ENCODE results near the gene CALML4.
"Not testable (repeated sequence)": the region's sequence is repeated elsewhere in the genome, so short reads cannot be mapped to it uniquely, and the experiment has no call there.

The CALML4 gene

DNA sequence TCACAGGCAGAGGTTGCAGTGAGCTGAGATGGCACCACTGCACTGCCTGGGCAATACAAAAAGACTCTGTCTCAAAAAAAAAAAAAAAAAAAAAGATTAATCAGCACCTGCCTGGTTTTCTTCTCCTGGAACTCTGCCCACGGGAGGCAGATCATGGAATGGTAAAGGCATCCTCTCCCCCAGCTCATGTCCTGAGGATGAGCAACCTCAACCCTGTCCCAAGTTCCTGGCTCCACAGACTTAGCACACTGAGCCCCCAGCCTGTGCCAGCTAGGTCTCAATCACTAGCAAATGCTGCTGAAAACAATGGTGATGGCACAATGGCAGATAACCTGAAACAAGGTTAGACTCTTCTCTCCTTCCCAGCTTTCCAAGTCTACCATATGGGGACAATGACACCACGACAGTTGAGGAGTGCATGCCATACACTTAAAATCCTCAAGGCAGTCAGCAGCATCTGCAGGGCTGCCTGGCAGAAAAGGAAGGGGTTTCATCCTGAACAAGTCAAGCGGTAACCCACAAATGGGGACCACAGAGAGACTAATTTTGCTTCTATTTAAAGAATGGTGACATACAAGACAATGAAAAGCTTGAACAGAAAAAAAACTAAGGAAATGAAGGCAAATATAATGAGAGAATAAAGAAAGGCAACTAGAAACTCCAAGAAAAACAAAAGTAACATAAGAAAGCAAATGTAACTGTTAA is 19.6 kb upstream of the CALML4 start:
- no peak for DNase-seq (ENCODE audit: low read depth)

DNA sequence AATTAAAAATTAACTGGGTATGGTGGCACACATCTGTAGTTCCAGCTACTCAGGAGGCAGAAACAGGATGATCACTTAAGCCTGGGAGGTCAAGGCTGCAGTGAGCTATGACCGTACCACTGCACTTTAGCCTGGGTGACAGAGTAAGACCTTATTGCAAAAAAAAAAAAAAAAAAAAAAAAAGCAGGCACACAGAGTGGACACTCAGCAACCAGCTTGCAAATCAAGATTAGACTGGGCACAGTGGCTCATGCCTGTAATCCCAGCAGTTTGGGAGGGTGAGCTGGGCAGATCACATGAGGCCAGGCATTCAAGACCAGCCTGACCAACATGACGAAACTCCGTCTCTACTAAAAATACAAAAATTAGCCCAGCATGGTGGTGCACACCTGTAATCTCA is 19.0 kb upstream of the CALML4 start:
- no peak for DNase-seq (ENCODE audit: low read depth)

DNA sequence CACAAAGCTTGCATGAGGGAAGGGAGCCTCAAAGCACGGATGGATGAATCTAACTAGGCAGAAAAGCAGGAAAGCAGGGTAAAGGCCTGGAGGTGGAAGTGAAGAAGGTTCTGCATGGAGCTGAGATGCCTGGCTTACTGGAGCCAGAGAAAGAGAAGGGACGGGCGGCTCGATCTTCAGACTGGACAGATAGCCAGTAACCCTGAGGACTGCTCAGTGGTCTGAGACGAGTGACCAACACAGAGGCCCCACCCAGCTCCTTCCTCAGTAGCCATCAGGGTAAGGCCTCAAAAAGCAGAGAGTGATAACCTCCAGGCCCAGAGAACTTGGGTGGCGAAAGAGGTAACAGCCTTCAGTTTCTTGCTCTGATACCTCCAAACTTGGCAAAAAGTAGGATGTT is 18.0 kb upstream of the CALML4 start:
- no peak for DNase-seq (ENCODE audit: low read depth)

DNA sequence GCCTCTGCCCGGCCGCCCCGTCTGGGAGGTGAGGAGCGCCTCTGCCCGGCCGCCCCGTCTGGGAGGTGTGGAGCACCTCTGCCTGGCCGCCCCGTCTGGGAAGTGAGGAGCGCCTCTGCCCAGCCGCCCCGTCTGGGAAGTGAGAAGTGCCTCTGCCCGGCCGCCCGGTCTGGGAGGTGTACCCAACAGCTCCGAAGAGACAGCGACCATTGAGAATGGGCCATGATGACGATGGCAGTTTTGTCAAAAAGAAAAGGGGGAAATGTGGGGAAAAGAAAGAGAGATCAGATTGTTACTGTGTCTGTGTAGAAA is 17.3 kb upstream of the CALML4 start:
- not testable (repeated sequence) for DNase-seq (ENCODE audit: low read depth)

DNA sequence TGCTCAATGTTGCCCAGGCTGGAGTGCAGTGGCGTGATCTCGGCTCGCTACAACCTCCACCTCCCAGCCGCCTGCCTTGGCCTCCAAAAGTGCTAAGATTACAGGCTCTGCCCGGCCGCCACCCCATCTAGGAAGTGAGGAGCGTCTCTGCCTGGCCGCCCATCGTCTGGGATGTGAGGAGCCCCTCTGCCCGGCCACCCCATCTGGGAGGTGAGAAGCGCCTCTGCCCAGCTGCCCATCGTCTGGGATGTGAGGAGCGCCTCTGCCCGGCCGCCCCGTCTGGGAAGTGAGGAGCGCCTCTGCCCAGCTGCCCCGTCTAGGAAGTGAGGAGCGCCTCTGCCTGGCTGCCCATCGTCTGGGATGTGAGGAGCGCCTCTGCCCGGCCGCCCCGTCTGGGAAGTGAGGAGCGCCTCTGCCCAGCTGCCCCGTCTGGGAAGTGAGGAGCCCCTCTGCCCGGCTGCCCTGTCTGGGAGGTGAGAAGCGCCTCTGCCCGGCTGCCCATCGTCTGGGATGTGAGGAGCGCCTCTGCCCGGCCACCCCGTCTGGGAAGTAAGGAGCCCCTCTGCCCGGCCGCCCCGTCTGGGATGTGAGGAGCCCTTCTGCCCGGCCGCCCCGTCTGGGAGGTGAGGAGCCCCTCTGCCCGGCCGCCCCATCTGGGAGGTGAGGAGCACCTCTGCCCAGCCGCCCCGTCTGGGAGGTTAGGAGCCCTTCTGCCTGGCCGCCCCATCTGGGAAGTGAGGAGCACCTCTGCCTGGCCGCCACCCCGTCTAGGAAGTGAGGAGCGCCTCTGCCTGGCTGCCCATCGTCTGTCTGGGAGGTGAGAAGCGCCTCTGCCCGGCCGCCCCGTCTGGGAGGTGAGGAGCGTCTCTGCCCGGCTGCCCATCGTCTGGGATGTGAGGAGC is 16.6 kb upstream of the CALML4 start:
- DNase-seq (ENCODE audit: low read depth): not testable (repeated sequence)

DNA sequence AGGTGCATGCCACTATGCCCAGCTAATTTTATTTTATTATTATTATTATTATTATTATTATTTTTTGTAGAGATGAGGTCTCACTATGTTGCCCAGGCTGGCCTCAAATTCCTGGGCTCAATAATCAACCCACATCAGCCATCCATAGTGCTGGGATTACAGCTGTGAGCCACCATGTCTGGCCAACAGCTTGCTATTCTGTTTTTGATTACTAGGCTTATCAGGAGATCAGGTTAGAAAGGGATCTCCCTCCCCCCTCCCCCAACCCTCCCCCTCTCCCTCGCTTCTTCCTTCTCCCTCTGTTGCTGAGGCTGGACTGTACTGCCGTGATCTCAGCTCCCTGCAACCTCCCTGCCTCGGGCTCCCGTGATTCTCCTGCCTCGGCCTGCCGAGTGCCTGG is 15.8 kb upstream of the CALML4 start:
- DNase-seq (ENCODE audit: low read depth): no peak

DNA sequence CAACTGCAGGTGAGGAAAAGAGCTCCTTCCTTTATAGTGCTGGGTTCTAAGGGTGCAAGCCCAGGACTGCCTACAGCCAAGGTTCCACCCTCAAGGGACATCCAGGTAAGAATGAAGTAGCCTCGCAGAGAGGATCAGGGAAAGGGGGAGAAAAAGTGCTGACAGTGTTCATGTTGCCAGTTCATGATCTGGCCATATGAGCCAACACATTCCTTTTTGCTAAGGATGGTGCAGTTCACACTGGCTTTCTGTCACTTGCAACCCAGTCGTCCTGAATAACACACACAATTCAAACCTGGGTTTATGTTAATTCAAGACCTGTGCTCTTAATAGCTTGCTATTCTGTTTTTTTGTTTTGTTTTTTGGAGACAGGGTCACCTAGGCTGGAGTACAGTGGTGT is 15.4 kb upstream of the CALML4 start:
- no peak for DNase-seq (ENCODE audit: low read depth)

DNA sequence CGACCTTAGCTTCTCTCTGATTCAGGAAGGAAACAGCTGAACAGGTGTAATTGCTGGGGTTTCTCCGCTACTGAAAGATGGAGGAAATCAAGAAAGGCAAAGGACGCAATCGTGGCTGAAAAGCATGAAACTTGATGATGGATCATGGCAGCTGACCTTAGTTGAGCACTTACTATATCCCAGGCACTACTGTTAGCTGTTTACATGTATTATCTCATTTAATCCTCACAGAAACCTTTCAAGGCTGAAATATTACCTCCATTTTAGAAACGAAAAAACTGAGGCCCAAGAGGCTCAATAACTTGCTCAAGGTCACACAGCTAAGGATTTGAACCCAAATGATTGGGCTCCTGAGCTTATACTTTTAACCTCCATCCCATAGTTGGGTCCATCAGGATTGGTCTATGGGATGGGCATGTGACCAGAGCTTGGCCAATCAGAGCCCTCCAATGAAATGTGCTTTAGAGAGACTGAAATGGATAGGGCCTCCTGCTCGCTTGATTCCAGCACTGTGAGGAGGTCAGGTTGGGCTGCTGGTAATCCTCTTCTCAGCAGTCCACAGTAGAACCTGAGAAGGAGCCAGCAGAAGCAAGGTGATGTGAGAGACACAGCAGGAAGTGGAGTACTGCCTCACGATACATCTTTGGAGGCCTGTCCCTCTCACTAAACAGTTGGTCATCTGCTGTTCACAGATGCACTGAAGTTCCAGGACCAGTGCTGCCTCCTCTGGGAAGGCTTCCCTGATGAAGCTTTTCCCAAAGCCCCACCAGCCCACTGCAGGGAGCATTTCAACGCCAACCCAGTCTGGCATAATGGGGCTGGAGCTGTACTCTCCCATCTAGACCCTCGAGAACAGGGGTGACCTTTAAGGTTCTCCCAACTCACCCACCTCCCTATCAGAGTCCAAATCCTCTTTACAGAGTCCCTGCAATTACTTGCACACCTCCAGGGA is 14.0 kb upstream of the CALML4 start:
- DNase-seq (ENCODE audit: low read depth): no peak

DNA sequence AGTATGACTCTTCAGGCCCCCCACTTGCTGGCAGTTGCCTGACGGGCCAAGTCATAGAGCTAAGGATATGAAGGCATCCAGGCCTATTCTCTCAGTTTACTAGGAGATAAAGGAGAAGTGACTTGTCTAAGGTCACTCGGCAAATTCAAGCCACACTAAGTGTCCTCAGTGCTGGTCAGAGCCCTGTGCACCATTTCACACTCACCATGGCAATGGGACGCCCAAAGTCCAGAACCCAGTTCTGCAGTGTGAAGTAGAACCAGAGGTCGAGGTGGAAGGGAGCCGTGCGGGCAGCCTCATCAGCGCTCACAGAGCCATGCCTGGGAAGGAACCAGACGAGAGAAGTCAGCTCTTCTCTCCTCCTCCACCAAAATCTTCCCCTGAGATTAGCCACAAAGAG is 13.2 kb upstream of the CALML4 start:
- no peak for DNase-seq (ENCODE audit: low read depth)

DNA sequence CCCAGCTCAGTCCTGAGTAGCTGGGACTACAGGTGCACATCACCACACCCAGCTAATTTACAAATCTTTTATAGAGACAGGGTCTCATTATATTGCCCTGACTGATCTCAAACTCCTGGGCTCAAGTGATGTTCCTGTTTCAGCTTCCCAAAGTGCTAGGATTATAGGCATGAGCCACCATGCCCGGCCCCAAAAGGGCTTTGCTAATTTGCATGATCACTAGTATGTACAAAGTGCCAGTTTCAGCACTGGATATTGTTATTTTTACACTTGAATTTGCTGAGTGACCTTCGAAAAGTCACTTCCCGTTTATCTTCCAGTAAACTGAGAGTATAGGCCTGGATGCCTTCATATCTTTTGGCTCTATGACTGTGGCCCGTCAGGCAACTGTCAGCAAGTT is 12.2 kb upstream of the CALML4 start:
- no peak for DNase-seq (ENCODE audit: low read depth)

DNA sequence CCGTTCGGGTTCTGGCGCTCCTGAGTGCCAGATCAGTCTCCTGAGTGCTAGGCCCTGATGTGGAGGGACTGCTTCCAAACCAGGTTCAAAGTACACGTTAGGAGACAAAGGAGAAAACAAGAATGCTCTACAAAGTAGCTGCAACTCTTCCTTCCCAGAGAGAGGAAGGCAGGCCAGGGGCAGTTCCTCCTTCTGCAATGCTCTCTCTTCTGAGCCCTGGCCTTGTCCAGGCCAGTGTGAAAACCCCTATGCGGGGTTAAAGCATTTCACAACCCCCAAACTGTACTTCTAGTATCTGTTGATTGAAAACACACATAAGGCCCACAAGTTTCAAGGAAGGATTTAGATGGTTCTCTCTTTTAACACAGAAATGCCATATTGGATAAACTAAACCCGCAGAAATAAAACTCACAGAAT is 9.7 kb upstream of the CALML4 start:
- no peak for DNase-seq (ENCODE audit: low read depth)

DNA sequence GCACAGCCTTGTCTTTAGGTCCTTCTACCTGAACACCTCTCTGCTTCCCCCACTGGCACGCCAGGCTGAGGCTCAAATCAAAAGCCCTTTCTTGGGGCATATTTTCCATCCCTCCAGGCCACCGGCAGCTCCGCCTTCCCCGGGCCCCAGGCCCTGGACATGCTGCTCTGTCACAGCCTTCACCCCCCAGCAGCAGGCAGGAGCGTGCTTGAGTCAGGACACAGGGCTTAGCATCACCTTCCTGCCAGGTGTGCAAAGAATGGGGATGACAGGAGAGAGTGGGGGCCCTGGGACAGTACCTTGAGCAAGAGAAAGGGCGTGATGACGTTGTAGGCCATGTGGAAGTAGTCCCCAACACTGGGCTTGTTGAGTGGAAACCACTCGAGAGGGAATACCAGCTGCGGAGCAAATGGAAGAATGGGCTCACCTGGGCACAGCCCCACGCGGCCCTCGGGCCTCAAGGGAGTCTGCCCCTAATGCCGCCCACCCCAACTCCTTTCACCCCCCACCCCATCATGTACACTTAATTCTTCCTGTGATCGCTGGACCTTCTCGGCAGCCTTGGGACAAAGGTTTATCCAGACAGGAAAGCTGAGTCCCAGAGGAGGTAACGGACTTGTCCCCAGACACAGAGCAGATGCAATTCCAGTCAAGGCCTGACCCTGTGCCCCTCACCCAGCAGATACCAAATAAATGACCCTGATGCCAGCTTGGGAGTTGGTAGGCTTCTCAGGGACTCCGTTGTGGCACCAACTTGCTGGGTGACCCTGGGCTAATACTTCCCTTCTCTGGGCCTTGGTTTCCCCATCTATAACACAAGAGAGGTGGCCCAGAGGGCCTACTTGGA is 9.1 kb upstream of the CALML4 start:
- no peak for DNase-seq (ENCODE audit: low read depth)

DNA sequence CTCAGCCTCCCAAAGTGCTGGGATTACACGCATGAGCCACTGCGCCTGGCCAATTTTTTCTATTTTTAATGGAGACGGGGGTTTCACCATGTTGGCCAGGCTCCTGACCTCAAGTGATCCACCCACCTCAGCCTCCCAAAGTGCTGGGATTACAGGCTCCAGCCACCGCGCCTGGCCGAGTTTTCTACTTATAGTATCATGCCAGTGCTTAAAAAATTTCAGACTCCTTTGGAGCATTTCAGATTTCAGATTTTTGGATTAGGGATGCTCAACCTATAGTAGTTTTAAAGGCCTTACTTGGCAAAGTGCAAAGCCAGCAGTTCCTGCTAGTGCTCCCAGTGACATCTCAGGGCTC is 8.3 kb upstream of the CALML4 start:
- not testable (repeated sequence) for DNase-seq (ENCODE audit: low read depth)

DNA sequence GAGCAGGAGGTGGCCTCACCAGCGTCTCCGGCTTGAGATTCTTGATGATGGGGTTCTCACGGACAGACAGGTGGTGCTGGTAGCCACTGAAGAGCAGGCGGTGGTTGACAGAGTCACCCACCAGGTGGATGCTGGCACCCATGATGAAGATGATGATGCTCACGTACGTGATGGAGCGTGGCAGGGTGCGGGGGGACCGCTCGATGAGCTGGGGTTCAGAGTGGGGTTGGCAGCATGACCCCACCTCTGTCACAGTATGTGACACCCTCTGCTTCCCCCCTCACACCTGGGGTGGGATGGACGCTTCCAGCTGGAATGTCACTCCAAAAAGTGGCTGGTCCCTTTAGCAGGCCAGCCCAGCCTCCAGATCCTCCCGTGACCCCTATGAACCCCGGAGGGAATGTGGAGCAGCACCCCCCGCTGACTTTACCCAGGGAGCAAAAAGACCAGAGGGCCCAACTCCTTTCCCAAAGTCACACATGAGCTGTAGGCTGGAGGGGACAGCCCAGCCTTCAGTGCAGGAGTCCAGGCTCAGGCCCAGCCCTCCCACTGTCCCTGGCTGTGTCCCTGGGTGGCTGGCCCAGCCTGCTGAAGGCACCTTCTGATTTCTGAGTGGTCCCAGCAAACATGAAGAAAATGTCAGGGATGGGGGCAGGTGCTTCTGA is 6.7 kb upstream of the CALML4 start:
- no peak for DNase-seq (ENCODE audit: low read depth)

DNA sequence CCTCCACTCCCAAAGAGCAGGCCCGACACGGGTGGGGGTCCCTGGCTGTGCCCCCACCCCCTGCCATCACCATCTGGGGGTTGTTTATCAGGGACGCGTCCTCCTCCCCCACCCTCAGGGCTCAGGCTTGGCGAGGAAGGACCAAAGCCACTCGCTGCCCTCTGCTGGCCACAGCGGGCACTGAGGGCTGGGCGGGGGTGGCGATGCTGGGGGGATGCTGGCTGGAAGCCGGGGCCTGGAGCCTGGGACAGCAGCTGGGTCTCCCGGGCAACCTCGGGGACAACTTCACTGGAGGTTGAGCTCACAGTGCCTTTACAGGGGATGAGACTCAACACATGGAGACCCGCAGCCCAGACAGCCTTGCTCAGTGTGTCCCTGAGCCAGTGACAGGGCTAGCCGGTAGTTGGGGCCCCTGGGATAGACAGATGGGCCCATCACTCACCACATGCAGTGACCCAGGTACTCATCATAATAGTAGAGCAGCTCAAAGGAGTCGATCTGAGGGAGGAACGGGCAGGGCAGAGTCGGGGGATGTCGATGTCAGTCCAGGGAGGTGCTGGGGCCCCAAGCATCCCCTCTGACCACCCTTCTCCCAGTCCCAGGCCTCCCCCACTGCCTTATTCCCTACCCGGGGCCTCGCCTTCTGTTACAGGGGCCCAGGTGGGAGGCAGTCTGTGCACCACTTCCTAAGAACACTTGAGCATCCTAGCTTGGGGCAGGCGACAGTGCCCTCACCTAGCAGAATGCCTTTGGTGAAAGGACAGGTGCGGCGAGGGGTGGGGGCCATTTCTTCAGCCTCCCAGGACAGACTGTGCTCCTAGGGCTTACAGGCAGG is 5.9 kb upstream of the CALML4 start:
- no peak for DNase-seq (ENCODE audit: low read depth)

DNA sequence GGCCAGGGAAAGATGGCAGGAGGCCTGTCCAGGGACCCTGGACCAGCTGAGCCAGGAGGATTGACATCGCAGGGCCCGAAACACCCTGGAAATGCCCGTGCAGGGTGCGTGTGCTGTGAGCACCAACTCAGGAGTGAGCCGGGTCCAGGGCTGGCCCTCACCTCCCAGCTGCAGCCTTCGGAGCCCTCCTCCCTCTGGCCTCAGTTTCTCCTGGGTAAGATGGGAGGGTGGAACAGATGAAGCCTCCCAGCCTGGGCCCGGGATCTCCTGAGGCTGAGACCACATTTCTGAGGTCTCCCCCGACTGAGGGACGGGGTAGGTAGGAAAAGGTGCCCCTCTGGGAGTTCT is 5.3 kb upstream of the CALML4 start:
- no peak for DNase-seq (ENCODE audit: low read depth)

DNA sequence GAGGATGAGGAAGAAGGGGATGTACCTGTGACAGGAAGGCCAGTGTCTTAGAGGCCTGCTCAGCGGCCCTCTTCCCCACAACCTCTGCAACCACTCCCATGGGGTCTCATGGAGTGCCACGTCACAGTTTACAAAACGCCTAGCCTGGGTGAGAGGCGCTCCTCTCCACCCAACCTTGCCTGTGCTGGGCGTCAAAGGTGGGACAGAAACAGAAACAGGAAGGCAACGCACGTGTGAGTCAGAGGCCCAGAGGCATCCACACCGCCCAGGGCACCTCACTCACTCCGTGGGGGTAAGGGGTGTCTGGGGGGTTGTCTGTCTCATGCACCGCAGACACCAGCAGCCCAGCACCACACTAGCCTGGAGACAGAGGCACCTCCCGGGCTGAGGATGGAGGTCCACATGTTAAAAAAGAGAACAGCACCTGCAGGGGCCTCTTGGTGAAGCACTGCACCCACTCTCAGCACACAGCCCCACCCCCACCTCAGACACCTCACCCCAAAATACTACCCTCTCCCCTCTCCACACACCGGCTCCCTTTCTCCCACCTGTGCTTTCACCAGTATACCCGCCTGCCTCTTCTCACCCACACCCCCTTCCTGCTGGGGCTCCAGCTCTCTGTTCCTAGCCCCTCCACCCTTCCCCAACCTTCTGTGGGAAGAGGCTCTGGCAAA is 4.7 kb upstream of the CALML4 start:
- DNase-seq (ENCODE audit: low read depth): no peak

DNA sequence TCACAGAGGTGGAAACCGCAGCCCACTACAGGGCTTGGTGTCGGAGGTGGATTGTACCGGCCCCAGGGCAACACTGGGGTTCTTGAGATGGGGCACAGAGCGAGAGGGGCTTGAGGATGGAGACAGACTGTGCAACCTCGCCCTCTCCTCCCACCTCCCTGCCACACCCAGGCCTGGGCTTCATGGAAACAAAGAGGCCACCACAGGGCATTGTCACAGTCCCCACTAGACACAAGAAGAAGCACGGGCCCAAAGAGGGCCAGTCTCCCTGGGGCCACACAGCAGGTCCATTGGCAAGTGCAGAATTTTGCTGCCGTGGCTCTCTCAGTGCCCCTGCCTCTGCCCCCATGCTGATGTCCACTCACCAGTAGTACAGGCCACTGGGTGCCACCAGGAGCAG is 4.1 kb upstream of the CALML4 start:
- no peak for DNase-seq (ENCODE audit: low read depth)

DNA sequence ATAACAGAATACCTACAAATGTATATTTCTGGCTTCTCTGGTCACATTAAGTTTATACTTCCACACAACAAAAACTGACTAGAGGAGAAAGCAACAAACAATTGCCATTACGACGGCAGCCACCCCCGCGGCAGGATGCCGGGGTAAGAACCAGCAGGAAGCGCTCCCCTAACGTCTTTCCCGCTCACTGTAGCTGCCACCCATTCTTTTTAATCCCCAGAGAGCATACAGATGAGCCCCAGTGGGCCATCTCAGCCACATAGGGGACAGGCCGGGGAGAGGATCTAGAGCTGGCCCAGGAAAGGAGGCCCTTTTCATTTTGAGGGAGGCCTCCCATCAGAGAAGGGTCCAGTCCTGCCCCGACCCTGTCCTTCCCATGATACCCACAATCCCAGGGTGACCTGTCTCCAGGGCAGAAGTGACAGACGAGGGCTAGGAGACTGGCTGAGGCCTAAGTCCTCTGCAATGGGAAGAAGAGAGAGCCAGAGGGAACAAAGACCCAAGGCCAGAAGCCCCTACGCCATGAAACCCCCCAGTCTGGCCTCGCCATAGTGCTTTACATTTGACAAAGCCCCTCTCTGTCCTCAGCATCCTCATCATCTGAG is 3.6 kb upstream of the CALML4 start:
- no peak for DNase-seq (ENCODE audit: low read depth)
